ENCODE results near the gene TMCO4. TPM values are rescaled to one million over a fixed set of nuclear protein-coding genes. Genes with fewer than 3 reads are reported as not detected.

The TMCO4 gene
- total and polyA plus RNA-seq, 8 donors, result 15.7 to 22.1 (median 18.9) TPM

DNA sequence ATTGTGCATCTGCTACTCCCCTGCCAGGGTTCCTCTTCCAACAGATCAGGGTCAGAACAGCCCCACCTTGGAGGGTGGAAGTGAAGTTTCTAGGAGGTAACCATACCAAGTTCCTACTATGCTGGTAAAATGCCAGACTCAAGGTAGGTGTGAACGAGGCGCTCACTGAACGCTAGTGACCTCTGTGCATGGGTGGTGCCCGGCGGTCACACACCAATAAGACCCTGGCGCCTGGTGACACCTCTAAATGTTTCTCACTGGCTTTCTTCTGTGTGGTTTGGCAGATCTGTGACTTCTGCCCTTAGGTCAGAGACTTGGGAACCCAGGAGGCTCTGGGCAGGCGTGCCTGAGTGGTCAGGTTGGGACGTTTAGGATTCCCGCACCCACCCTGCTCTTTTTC, 55.9 kb downstream of the TMCO4 start:
- ATAC-seq (no peak), DNase-seq (no peak)
- TF ChIP-seq, protein P1, sequence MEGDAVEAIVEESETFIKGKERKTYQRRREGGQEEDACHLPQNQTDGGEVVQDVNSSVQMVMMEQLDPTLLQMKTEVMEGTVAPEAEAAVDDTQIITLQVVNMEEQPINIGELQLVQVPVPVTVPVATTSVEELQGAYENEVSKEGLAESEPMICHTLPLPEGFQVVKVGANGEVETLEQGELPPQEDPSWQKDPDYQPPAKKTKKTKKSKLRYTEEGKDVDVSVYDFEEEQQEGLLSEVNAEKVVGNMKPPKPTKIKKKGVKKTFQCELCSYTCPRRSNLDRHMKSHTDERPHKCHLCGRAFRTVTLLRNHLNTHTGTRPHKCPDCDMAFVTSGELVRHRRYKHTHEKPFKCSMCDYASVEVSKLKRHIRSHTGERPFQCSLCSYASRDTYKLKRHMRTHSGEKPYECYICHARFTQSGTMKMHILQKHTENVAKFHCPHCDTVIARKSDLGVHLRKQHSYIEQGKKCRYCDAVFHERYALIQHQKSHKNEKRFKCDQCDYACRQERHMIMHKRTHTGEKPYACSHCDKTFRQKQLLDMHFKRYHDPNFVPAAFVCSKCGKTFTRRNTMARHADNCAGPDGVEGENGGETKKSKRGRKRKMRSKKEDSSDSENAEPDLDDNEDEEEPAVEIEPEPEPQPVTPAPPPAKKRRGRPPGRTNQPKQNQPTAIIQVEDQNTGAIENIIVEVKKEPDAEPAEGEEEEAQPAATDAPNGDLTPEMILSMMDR (IDR thresholded peaks at IDR 0.05), result no peak
- intact Hi-C loops (cut with DNase I), result no loop called here
- no peaks in the 10 kb centered on the region for H3K4me1 ChIP-seq
- H3K9me3 ChIP-seq, result no peaks in the 10 kb centered on the region
- no peaks in the 10 kb centered on the region for H3K27me3 ChIP-seq
- H3K4me3 ChIP-seq, result no peak overlapping the region
- H3K27ac ChIP-seq, result no peak overlapping the region
- peaks cover 0 to 43% of the 10 kb centered on the region in 2 donors for H3K36me3 ChIP-seq

GRCh38 chr1:19743180-19743579, 56.5 kb downstream of the TMCO4 start:
- intact Hi-C loops (cut with DNase I), result no loop called here
- Histone ChIP-seq H3K4me3 (no peak overlapping the region), H3K9me3 (no peaks in the 10 kb centered on the region), H3K27ac (no peak overlapping the region), H3K27me3 (no peaks in the 10 kb centered on the region), H3K36me3 (peaks cover 0 to 42% of the 10 kb centered on the region in 2 donors), H3K4me1 (no peaks in the 10 kb centered on the region)
- ATAC-seq (no peak), DNase-seq (no peak)
- TF ChIP-seq, protein P1 (IDR thresholded peaks at IDR 0.05), result no peak

DNA sequence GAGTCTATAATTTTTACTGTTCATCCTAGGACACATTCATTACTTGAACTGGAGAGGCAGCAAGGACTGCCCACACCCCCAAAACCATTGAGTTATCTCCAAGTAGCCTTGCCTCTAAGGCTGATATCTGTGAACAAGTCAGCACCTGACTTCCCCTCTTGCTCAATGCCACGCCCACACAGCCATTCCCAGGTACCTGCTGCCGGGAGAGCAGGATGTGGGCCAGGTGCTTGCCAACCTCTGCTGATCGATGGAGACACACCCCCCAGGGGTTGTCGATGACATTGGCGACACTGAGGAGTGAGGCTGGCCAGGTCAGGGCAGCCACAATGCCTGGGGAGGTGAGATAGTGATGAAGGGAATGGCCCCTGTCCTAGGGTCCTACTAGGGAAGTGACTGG, 60.1 kb downstream of the TMCO4 start:
- no peaks in the 10 kb centered on the region for H3K27me3 ChIP-seq
- TF ChIP-seq, protein P1 (IDR thresholded peaks at IDR 0.05), result no peak
- no peaks in the 10 kb centered on the region for H3K9me3 ChIP-seq
- H3K27ac ChIP-seq, result no peak overlapping the region
- H3K4me1 ChIP-seq, result no peaks in the 10 kb centered on the region
- no peak for DNase-seq
- peaks cover 0 to 27% of the 10 kb centered on the region in 2 donors for H3K36me3 ChIP-seq
- intact Hi-C loops (cut with DNase I), result no loop called here
- no peak for ATAC-seq
- no peak overlapping the region for H3K4me3 ChIP-seq

- Histone ChIP-seq H3K36me3 (peaks cover 0 to 32% of the 10 kb centered on the region in 2 donors), H3K4me3 (no peak overlapping the region), H3K27me3 (no peaks in the 10 kb centered on the region), H3K9me3 (no peaks in the 10 kb centered on the region), H3K4me1 (no peaks in the 10 kb centered on the region), H3K27ac (no peak overlapping the region)
- no peak for ATAC-seq
- no peak for DNase-seq
- TF ChIP-seq, protein P1 (IDR thresholded peaks at IDR 0.05), result no peak
- intact Hi-C loops (cut with DNase I), result no loop called here
These were observed 61.0 kb downstream of the TMCO4 start for GRCh38 chr1:19738669-19739068.

DNA sequence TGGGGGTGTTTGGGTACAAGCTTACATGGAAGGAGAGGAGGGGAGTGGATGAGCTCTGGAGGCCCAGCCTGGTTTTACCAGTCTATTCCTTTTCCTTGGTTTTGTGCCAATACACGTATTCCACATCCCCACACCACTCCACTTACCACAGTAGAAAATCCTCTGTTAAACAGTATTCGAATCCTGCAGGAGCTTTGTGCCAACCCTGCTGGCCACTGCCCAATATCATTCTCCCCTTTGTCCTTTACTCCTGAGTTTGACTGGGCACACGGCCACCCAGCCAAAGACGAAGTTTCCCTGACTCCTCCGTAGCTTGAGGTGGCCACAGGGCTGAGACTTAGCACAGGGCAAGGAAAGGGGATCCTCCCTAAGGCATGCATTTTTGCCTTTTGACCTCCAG, 61.6 kb downstream of the TMCO4 start:
- TF ChIP-seq, protein P1 (IDR thresholded peaks at IDR 0.05), result no peak
- no peak for ATAC-seq
- intact Hi-C loops (cut with DNase I), result no loop called here
- no peak for DNase-seq
- Histone ChIP-seq H3K4me1 (no peaks in the 10 kb centered on the region), H3K27me3 (no peaks in the 10 kb centered on the region), H3K27ac (no peak overlapping the region), H3K4me3 (no peak overlapping the region), H3K36me3 (peaks cover 0 to 36% of the 10 kb centered on the region in 2 donors), H3K9me3 (no peaks in the 10 kb centered on the region)

All from left lung (tissue), 10 donors.